NCI-H2227 (cell line): ENCODE results near the gene TRUB1.

Experiments used
- DNase-seq: peaks from one replicate; lab custom pipeline; 2025; ENCODE audit not compliant: unreplicated experiment; lab: John Stamatoyannopoulos, UW

Gene TRUB1

DNA sequence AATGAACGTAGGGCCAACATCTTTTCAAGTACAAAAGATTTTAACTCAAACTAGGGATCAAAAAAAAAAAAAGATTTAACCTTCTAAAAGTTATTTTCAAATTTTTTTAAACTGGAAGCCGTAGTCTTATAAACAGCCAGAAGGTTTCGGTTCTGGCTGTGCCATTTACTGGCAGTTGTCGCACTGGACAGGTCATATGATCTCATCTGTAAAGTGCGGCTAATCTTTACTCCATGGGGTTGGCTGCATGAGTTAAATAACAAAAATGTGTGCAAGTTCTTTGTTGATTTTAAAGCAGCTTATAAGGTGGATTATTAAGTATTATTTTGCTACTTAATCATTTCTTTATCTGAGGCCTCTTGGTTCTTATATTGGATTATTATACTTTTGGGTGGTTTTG, 36.6 kb downstream of the TRUB1 start:
- peak; percentile 4 for DNase-seq

DNA sequence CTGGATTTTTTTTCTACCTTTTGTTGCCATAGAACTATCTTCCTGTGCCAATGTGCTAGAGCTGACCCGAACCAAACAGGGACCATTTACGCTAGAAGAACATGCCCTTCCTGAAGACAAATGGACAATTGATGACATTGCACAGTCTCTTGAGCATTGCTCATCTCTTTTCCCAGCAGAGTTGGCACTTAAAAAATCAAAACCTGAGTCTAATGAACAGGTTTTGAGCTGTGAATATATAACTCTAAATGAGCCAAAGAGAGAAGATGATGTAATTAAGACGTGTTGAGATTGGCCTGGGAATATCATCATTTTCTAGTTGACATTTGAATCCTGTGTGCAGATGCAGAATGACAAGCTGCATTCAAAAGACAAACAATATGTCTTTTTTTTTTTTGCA, 37.1 kb downstream of the TRUB1 start:
- DNase-seq: no peak

DNA sequence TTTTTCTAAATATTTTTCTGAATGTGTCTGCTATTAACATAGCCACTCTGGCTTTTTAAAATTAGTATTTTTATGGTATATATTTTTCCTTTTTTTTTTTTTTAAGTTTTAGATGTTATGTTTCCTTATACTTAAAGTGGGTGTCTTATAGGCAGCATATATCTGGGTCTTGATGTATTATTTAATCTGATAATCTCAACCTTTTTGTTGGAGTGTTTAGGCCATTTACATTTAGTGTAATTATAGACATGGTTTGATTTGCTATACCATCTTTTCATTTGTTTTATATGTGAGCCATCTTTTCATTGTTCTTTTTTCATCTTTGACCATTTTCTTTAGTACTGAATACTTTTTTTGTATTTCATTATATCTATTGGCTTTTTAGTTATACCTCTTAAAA, 45.0 kb downstream of the TRUB1 start:
- DNase-seq: no peak

DNA sequence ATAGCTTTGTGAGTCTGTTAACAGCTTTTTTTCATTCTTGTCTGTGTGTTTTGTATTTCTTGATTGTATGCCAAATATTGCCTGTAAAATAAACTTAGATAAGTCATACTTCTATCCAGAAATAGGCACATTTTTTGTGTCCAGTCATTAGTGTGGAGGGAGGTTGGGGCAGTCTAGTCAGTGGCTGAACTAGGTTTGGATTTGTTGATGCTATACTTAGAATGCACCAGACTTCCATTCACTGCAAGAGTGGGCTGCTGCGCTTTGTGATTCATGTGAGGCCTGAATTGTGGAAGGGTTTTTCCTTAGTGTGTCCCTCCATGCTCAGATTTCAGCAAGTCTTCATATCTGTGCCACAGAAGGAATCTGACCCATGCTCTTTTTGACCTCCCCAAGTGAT, 50.0 kb downstream of the TRUB1 start:
- DNase-seq: no peak

DNA sequence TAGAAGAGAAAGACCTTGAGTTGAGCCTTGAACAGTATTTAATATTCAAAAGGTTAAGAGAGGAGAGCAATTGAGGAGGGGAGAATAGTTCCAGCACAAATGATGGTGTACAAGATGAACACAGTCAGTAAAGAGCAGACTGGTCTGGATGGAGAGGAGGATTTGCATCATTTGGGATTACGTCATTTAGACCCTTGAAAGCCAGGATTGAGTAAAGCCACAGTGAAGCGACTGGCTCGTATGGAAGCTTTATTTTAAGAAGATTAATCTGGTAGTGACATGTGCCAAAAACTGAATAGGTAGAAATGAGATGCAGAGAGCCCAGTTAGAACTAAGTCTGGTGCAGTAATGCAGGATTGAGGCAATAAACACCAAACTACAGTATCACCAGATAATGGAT, 52.6 kb downstream of the TRUB1 start:
- no peak for DNase-seq

DNA sequence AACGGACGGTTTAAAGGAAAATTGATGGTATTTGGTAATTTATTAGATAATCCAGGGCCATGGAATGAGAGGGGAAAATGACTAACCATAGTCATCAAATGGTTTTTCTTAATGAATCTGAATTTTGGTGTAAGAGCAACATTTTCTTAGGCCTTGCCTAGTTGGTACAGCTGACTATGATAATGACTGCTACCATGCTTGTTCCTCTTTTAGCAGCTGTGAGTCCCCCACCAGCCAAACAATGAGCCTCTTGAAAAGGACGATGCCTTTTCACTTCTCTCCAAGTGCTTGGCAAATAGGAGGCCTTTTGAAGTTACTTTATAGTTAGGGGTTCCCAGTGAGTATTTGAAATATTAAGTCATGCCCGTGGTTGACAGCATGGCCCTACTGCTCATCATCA, 53.0 kb downstream of the TRUB1 start:
- DNase-seq: no peak

DNA sequence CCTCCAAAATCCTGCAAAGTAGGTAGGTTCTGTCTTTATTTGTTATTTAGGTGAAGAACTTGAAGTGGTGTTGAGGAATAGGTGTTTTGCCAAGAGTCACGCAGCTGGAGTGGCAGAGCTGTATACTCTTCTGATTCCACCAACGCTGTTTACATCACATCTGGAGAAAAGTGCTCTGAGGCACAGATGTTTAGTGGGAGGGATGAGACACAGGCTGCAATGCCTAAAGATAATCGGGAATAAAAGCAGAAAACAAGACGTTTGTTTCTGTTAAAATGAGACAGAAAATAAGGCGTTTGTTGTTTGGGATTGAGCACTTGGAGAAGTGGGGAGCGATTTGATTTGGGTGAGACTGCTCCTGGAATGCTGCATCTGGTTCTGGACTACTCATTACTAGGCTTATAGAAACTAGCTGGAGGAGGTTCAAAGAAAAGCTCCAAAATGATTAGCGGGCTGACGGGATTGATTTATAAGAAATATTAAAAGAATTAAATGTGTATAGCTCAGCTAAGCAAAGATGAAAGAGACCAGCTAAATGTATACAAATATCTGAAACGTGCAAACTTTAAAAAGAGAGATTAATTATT, 54.3 kb downstream of the TRUB1 start:
- no peak for DNase-seq

DNA sequence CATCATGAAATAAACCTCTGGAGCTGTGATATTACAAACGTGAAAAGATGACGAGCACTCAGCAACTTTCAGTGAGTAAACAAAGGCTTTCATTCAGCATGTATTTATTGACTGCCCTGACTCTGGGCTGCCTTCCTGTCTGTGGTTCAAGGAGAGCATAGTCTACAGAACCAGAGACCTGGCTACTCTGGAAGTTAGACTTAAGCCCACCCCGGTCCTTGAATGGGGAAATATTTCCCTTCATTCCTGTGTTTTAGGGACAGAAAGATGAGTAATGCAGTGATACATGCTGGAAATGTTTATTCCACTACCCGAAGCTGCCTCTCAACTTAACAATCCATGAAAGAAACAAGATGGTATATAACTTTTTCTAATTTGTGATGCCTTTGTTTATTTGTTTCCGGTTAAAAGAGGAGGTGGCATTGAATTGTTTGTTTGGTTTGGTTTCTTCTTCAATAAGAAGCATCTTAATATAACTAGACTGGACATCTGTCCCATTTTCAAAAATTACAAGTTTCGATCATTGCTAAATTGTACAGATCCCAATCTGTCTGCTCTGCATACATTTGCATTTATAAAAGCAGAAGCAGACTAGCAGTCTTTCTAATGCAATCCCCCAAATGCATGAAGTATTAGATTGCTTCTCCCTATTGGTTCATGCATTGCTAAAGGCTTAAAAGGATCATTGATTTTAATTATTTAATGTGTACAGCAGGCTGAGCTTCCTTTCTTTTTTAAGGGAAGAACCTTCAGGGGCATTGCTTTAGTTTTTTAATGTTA, 57.7 kb downstream of the TRUB1 start:
- no peak for DNase-seq

DNA sequence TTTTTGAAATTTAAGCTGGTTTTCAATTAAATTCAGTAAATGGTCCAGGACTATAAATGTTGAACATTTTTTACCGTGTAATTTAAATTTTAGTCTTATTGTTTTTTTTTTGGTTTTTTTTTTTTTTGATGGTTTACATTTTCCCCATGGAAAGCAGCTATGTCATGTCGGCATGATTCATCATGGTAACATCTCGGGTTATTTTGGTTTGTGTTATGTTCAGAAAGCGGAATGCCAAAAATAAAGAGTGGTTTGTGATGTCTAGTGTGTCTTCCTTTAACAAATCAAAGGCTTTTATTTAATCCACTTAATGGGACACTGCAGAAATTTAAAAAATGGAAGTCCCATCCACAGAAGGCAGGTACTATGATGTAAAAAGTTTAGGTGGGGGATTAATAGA, 58.5 kb downstream of the TRUB1 start:
- no peak for DNase-seq

DNA sequence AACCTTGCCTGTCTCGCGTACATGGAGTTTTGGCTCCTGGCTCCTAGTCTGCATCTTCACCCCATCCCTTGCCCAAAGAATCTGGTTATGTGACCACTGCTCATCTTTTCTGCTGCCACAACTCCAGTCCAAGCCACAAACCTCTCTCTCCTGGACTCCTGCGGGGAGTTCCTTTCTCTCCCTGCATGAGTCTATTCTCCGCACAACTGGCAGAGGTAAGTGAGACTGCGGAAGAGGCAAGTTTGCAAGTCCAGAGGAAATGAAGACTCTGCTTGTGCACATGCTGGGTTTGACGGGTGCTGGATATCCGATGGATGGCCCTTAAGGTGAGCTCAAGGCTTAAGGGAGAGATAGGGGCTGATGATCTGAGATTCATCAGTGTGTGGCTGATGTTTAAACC, 61.0 kb downstream of the TRUB1 start:
- no peak for DNase-seq

DNA sequence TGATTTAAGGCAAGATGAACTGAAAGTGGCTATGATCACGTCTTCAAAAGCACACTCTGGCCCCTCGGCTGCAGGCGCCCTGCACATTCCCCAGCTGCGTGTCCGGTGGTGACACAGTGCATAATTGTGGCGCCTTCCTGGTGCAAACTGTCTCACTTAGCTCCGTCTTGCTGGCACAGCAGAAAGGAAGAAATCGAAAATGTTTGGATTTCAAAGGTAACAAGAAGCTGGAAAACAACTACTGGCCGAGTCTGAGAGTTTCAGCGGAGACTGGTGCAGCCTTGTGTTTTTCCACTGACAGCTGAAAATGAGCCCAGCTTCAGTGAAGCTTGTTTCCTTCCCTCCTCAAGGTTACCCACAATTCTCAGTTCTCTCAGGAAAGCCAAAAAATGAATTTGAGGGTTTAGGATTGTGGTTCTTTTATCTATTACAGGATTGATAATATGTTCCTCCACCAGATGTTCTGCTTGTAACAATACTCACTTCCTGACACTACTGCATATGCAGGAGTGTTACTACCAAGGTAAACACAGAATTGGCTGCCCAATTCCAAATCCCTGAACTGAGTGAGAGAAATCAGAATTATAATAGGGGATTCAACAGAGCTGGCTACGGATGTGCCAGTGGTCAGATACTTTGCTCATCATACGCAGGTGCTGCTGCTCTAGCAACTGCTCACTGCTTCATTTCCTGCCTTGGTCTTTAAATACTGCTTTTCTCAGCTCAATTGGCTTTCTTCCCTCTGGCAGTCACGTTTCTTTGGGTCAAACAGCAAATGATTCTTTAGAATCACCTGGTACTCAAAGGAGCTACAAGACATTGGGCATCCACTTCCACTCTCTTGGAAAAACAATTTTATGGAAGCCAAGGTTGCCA, 63.7 kb downstream of the TRUB1 start:
- no peak for DNase-seq

DNA sequence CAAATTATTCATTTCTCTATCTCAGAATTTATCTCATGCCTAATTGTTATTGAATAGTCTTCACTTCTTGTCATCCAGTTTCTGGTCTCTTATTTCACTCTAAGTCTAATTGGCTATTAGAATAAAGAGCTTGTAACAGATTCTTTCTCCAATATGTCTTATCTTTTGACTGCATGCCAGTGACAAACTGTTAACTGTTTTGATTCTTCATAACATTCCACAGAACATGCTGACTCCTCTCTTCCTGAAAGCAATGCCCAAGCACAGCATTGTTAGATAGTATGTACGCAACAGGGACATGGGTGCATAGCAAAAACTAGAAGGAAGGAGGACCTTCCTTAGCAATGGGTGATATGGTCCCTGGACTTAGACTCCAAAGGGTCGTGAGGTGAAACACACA, 65.4 kb downstream of the TRUB1 start:
- no peak for DNase-seq

DNA sequence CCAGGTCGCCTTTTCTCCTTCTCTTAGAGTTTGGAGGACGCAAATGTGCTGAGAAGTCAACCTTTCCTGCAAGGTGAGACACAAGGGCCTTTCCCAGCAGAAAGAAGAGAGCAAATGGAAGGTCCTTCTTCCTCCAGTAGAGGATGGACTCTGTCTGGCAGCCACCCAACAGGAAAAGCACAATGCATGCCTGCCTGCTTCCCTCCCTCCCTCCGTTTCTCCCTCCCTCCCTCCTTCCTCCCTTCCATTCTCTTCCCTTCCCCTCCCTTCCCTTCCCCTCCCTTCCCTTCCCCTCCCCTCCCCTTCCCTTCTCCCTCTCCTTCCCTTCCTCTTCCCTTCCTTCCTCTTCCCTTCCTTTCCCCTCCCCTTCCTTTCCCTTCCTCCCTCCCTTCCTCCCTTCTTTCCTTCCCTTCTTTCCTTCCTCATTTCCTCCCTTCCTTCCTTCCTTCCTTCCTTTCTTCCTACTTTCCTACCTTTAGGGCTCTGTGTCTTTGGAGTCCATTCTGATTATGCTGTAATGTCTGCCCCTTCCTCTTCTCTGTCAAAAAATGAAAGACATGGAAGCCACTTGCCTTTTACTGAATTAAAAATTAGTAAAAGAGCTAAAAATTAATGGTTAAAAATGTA, 66.4 kb downstream of the TRUB1 start:
- no peak for DNase-seq

DNA sequence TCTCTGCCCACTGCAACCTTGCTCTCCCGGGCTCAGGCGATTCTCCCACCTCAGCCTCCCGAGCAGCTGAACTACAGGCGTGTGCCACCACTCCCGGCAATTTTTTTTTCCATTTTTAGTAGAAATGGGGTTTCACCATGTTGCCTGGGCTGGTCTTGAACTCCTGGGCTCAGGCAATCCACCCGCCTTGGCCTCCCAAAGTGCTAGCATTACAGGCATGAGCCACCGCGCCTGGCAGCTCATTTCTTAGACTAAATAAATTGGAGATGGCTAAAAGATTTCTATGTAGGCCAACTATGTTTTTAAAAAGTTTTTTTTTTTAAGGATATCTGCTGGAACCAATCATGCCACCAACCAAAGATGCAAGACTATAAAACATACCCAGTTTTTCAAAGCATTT, 67.8 kb downstream of the TRUB1 start:
- DNase-seq: no peak

DNA sequence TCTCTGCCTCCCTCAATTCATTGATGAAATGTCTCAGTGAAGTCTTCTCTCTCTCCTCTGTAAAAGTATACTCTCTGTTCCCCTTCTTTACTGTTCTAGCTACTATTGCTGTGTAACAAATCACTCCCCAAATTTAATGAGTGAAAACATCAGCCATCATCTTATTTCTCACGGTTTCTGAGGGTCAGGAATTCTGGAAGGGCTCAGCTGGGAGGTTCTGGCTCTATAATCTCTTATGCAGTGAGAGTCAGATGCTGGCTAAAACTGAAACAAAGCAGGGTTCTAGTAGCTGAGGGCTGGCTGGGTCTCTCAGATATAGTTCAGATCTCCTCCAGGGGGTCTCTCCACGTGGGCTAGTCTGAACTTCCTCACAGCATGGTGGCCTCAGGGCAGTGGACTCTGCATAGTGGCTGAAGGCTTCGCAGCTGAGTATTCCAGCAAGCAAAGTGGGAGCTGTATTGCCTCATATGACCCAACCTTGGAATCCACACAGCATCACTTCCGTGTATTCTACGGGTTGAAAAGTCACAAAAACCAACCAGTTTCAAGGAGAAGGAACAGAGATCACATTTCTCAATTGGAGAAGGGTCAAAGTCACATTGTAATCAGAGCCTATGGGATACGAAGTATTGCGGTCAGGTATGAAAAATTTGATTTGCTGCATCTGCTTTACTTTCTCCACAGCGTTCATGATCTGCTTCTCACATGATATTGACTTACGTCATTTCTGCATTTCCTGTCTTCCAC, 80.4 kb downstream of the TRUB1 start:
- no peak for DNase-seq

DNA sequence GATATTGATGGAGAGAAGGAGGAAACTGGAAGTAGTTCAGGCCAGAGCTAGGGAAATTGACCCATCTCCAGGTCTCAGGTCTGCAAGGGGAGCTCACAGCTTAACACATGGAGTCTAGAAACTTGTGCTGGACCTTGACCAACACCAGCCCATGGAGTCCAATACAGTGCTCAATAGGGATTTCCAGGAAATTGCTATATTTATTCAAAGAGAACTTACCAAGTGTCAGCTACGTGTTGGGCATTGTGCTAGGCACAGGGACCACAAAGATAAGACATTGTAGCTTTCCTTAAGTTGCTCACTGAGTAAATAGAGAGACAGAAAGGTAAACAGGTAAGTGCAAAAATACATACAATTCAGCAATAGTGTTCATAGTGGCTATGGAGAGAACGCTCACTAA, 82.5 kb downstream of the TRUB1 start:
- no peak for DNase-seq

DNA sequence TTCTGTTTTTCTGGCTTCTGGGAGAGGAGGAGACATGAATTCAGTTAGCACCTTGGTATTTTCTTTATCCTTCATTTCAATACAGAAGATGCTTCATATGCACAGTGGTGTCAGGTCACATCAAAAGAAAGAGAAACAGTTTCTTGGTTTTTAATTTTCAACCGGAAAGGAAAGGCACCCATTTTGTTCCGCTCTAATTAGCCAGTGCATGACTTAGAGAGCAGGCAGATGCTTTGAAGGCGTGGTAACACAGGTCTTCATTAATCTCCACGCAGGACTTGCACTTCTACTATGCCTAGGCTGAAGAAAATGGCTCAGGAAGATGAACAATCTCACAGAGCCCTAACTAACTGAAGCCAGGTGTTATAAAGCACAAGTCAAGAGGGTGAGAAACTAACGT, 84.7 kb downstream of the TRUB1 start:
- DNase-seq: no peak

DNA sequence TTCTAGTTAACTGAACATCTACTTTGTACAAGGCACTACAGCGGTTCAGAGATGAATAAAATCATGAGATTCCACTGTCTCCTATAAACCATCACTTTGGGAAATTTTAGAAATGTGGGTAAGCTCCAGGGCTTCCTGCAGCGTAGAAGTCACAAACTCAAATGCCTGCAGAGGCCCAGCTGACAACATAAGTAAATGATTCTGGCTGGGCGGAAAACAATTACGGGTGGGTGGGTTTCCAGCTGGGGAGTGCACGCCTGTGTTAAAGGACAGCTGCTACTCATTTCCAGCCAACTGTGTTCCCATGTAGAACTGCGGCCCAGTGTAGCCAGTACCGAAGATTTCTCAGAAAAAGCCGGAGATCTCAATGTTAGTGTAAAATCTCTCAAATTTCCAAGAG, 85.7 kb downstream of the TRUB1 start:
- DNase-seq: peak; percentile 21

DNA sequence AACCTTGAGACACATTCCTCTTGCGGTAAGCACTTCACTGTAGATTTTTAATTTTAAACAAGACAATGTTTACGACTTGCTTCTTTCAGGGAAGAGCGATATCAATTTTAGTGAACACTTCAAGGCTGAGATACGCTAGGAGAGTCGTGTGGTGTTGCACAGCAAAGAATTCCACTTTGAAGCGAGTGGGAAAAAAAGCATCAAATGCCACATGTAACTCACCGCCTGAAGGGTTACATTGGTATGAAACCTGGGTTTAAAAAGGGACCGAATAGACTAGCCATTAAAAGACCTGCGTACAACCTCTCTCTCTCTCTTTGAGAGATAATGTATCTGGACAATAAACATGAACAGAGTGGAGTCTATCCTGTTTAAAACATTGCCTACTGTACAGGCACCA, 86.4 kb downstream of the TRUB1 start:
- DNase-seq: no peak

DNA sequence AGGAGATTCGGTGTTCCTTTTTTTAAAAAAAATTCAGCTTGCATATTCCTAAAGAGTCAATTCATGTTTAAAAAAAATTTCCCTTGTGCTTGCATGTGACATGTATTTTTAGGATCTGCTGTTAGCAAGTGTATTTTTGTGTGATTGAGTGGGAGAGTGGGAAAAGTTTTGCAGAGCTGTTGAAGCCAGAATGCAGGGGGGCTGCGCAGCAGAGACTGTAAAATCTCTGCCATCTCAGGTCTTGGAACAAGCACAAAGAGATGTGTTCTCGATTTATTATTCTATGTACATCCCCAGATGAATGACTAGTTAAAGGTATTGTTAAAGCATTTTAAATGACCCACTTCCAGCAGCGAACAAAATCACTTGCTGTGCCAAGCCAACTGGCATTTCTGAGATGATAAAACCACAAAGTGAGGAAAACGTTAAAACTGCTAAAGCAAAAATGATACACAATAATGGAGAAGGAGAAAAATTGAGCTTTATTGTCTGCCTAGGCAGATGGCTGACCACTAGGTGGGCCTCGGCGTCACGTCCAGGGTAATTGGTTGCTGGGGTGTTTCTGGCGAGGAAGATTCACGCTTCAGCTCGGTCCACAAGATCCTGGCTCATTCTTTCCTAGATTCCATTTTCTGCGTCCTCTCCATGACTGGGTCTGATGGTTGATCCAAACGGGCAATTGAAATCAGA, 88.2 kb downstream of the TRUB1 start:
- peak; percentile 67 for DNase-seq
